Trophoblast cell (in vitro differentiated cells and primary cell): ENCODE data around the gene LANCL3.
A peak's percentile ranks its signal among the peaks of the same experiment; 100 is the strongest.
"Not testable (repeated sequence)": the region's sequence is repeated elsewhere in the genome, so short reads cannot be mapped to it uniquely, and the experiment has no call there.

ENCODE experiments used
- DNase-seq, 2 donors: peaks; one replicate each; pipeline ENCODE4 v3.0.0-alpha.2; 2016
- H2AFZ ChIP-seq: 2 replicates; pipeline ENCODE4 v1.6.1; 2013; ENCODE audit warnings: low read length, moderate library complexity, mild to moderate bottlenecking; ENCODE audit not compliant: insufficient read depth, poor library complexity
- H2AK5ac ChIP-seq: 2 replicates; pipeline ENCODE4 v1.6.1; 2013; ENCODE audit warnings: mild to moderate bottlenecking, low read length
- H2BK120ac ChIP-seq: 2 replicates; pipeline ENCODE4 v1.6.1; 2013; ENCODE audit warnings: low read length, mild to moderate bottlenecking, moderate library complexity; ENCODE audit not compliant: insufficient read depth, poor library complexity
- H2BK12ac ChIP-seq: 2 replicates; pipeline ENCODE4 v1.6.1; 2013; ENCODE audit warnings: mild to moderate bottlenecking, low read length, moderate library complexity
- H2BK5ac ChIP-seq: 2 replicates; pipeline ENCODE4 v1.6.1; 2013; ENCODE audit warnings: low read length, low read depth, moderate library complexity, mild to moderate bottlenecking; ENCODE audit not compliant: poor library complexity
- H3K14ac ChIP-seq: 2 replicates; pipeline ENCODE4 v1.6.1; 2013; ENCODE audit warnings: mild to moderate bottlenecking, low read length
- H3K18ac ChIP-seq: 2 replicates; pipeline ENCODE4 v1.6.1; 2013; ENCODE audit warnings: mild to moderate bottlenecking, low read length
- H3K23ac ChIP-seq: 2 replicates; pipeline ENCODE4 v1.6.1; 2013; ENCODE audit warnings: low read length
- H3K27ac ChIP-seq: 2 replicates; pipeline ENCODE4 v1.5.1; 2013; ENCODE audit warnings: low read depth, mild to moderate bottlenecking, inconsistent platforms, low read length, moderate library complexity
- H3K27me3 ChIP-seq: 2 replicates; pipeline ENCODE4 v1.6.1; 2013; ENCODE audit warnings: inconsistent platforms, mild to moderate bottlenecking, low read length, moderate library complexity; ENCODE audit not compliant: insufficient read depth
- H3K36me3 ChIP-seq, 2 experiments: 1 replicate in 1 of 2; 2 replicates in 1 of 2; pipeline ENCODE4 v1.6.1; 2013; ENCODE audit warnings: low read length in 2 of 2, mild to moderate bottlenecking in 2 of 2, moderate library complexity in 1 of 2; ENCODE audit not compliant: insufficient read depth in 2 of 2, control insufficient read depth in 1 of 2
- H3K4ac ChIP-seq: 2 replicates; pipeline ENCODE4 v1.6.1; 2013; ENCODE audit warnings: low read depth, mild to moderate bottlenecking, low read length, moderate library complexity
- H3K4me1 ChIP-seq, 2 experiments: 1 replicate in 1 of 2; 2 replicates in 1 of 2; pipeline ENCODE4 v1.6.1; 2013; ENCODE audit warnings: low read length in 2 of 2, mild to moderate bottlenecking in 2 of 2, moderate library complexity in 1 of 2; ENCODE audit not compliant: insufficient read depth in 2 of 2, control insufficient read depth in 1 of 2
- H3K4me2 ChIP-seq: 2 replicates; pipeline ENCODE4 v1.6.1; 2013; ENCODE audit warnings: inconsistent platforms, mild to moderate bottlenecking, low read length, moderate library complexity
- H3K4me3 ChIP-seq: 2 replicates; pipeline ENCODE4 v1.5.1; 2013; ENCODE audit warnings: mild to moderate bottlenecking, low read depth, low read length, inconsistent platforms
- H3K79me1 ChIP-seq: one replicate; pipeline ENCODE4 v1.6.1; 2013; ENCODE audit warnings: low read length
- H3K79me2 ChIP-seq: 2 replicates; pipeline ENCODE4 v1.6.1; 2013; ENCODE audit warnings: low read length, mild to moderate bottlenecking; ENCODE audit not compliant: control insufficient read depth, insufficient read depth, poor library complexity
- H3K9ac ChIP-seq: 2 replicates; pipeline ENCODE4 v1.6.1; 2013; ENCODE audit warnings: mild to moderate bottlenecking, low read length
- H3K9me3 ChIP-seq: 2 replicates; pipeline ENCODE4 v1.6.1; 2013; ENCODE audit warnings: low read depth, mild to moderate bottlenecking, control low read depth, inconsistent platforms, low read length; ENCODE audit not compliant: insufficient read depth
- H4K12ac ChIP-seq: 2 replicates; pipeline ENCODE4 v1.6.1; 2013; ENCODE audit warnings: low read depth, mild to moderate bottlenecking, low read length, moderate library complexity
- H4K8ac ChIP-seq: 2 replicates; pipeline ENCODE4 v1.6.1; 2013; ENCODE audit warnings: low read depth, mild to moderate bottlenecking, low read length, moderate library complexity
- H4K91ac ChIP-seq: one replicate; pipeline ENCODE4 v1.6.1; 2013; ENCODE audit warnings: low read depth, mild to moderate bottlenecking, low read length, moderate library complexity
- WGBS: extraction: QIAGEN DNeasy Blood & Tissue Kit; methylation state at CpG from one replicate; pipeline ENCODE4 v1.1.7; 2013; ENCODE audit warnings: missing lambda C conversion rate; ENCODE audit not compliant: insufficient read length, insufficient coverage; ENCODE audit errors: extremely low coverage; 5-methylcytosine and 5-hydroxymethylcytosine counted together

Gene LANCL3

GRCh38 chrX:37578045-37578444 is 6.6 kb downstream of the LANCL3 start:
- no CpG with 5 or more reads among the region's 5 CpGs for WGBS
- Histone ChIP-seq H2AFZ (no peak overlapping the region), H3K4me1 (no peaks in the 10 kb centered on the region), H4K91ac (no peak overlapping the region), H3K9me3 (no peaks in the 10 kb centered on the region), H3K27ac (no peak overlapping the region), H3K36me3 (no peaks in the 10 kb centered on the region), H3K18ac (no peak overlapping the region), H3K23ac (no peak overlapping the region), H2BK120ac (no peak overlapping the region), H2BK12ac (no peak overlapping the region), H3K79me1 (no peaks in the 10 kb centered on the region), H3K9ac (no peak overlapping the region), H3K14ac (no peak overlapping the region), H3K4ac (no peak overlapping the region), H4K12ac (no peak overlapping the region), H3K79me2 (no peaks in the 10 kb centered on the region), H3K4me2 (no peak overlapping the region), H2AK5ac (no peak overlapping the region), H4K8ac (no peak overlapping the region), H3K4me3 (no peak overlapping the region), H3K27me3 (no peaks in the 10 kb centered on the region), H2BK5ac (no peak overlapping the region)
- DNase-seq: no peak

- H3K27me3 ChIP-seq: no peaks in the 10 kb centered on the region
- no peak overlapping the region for H3K4me2 ChIP-seq
- no peaks in the 10 kb centered on the region for H3K36me3 ChIP-seq
- H2BK12ac ChIP-seq: no peak overlapping the region
- H3K27ac ChIP-seq: no peak overlapping the region
- no CpG with 5 or more reads among the region's 1 CpG for WGBS
- no peak overlapping the region for H3K18ac ChIP-seq
- no peak overlapping the region for H2BK5ac ChIP-seq
- no peaks in the 10 kb centered on the region for H3K79me1 ChIP-seq
- H3K4me1 ChIP-seq: no peaks in the 10 kb centered on the region
- no peak overlapping the region for H3K23ac ChIP-seq
- no peak overlapping the region for H3K9ac ChIP-seq
- DNase-seq: peak in 1 of 2 donors; percentile 9
- H2BK120ac ChIP-seq: no peak overlapping the region
- H3K9me3 ChIP-seq: no peaks in the 10 kb centered on the region
- no peak overlapping the region for H4K8ac ChIP-seq
- H2AK5ac ChIP-seq: no peak overlapping the region
- no peak overlapping the region for H4K12ac ChIP-seq
- H3K4ac ChIP-seq: no peak overlapping the region
- no peak overlapping the region for H4K91ac ChIP-seq
- H3K4me3 ChIP-seq: no peak overlapping the region
- no peak overlapping the region for H3K14ac ChIP-seq
- no peaks in the 10 kb centered on the region for H3K79me2 ChIP-seq
- H2AFZ ChIP-seq: no peak overlapping the region
Observed at GRCh38 chrX:37580080-37580479, 8.6 kb downstream of the LANCL3 start.

- not testable (repeated sequence) for H3K27me3 ChIP-seq, H3K79me2 ChIP-seq, H3K18ac ChIP-seq, H3K79me1 ChIP-seq, H2BK5ac ChIP-seq, H2BK120ac ChIP-seq, H2AK5ac ChIP-seq, H3K36me3 ChIP-seq, H3K4ac ChIP-seq, H3K14ac ChIP-seq, H3K4me1 ChIP-seq, H3K23ac ChIP-seq, H3K9me3 ChIP-seq, H4K91ac ChIP-seq, H3K9ac ChIP-seq, H4K8ac ChIP-seq, H3K4me2 ChIP-seq, H3K27ac ChIP-seq, H3K4me3 ChIP-seq, H4K12ac ChIP-seq, H2BK12ac ChIP-seq, H2AFZ ChIP-seq, DNase-seq
- no CpG with 5 or more reads among the region's 11 CpGs for WGBS
Observed at GRCh38 chrX:37587337-37587736, 15.9 kb downstream of the LANCL3 start.

GRCh38 chrX:37590047-37590446 is 18.6 kb downstream of the LANCL3 start:
- H3K9ac ChIP-seq: no peak overlapping the region
- no peak overlapping the region for H4K12ac ChIP-seq
- H3K27me3 ChIP-seq: no peaks in the 10 kb centered on the region
- no CpG with 5 or more reads among the region's 2 CpGs for WGBS
- no peak for DNase-seq
- H4K8ac ChIP-seq: no peak overlapping the region
- H3K4me3 ChIP-seq: no peak overlapping the region
- H3K14ac ChIP-seq: no peak overlapping the region
- H3K27ac ChIP-seq: no peak overlapping the region
- H3K79me2 ChIP-seq: no peaks in the 10 kb centered on the region
- H3K9me3 ChIP-seq: no peaks in the 10 kb centered on the region
- no peaks in the 10 kb centered on the region for H3K79me1 ChIP-seq
- no peak overlapping the region for H2AFZ ChIP-seq
- H2BK120ac ChIP-seq: no peak overlapping the region
- no peak overlapping the region for H2BK12ac ChIP-seq
- H3K4me2 ChIP-seq: no peak overlapping the region
- no peak overlapping the region for H3K4ac ChIP-seq
- H3K36me3 ChIP-seq: no peaks in the 10 kb centered on the region
- H4K91ac ChIP-seq: no peak overlapping the region
- H2AK5ac ChIP-seq: no peak overlapping the region
- no peaks in the 10 kb centered on the region for H3K4me1 ChIP-seq
- no peak overlapping the region for H3K18ac ChIP-seq
- no peak overlapping the region for H2BK5ac ChIP-seq
- no peak overlapping the region for H3K23ac ChIP-seq
